ENCODE results near the gene DOCK3.

The DOCK3 gene

DNA sequence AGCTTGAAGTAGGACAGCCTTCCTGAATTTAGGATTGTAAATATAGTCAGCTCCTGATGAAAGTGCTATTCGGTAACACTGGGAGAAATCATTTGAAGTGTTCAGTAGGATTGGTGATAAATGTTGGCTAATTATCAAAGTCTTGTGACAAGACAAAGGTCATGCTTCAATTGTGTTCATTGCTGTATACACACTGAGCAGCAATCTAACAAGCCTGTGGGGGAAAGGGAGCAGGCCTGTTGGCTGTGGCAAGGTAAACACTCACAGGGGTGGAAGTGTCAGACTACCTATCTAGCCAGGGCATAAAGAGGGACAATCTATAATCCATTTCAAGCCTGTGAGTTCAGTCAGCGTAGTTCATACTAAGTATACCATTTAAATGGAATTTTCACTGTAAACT is 599.3 kb downstream of the DOCK3 start:
- Histone ChIP-seq H3K4me1 (no peaks in the 10 kb centered on the region), H3K4me3 (ENCODE audit: low read depth, low read length) (no peak overlapping the region), H3K27me3 (no peaks in the 10 kb centered on the region), H3K9me3 (no peaks in the 10 kb centered on the region), H3K36me3 (no peaks in the 10 kb centered on the region)
- TF ChIP-seq, protein P1, sequence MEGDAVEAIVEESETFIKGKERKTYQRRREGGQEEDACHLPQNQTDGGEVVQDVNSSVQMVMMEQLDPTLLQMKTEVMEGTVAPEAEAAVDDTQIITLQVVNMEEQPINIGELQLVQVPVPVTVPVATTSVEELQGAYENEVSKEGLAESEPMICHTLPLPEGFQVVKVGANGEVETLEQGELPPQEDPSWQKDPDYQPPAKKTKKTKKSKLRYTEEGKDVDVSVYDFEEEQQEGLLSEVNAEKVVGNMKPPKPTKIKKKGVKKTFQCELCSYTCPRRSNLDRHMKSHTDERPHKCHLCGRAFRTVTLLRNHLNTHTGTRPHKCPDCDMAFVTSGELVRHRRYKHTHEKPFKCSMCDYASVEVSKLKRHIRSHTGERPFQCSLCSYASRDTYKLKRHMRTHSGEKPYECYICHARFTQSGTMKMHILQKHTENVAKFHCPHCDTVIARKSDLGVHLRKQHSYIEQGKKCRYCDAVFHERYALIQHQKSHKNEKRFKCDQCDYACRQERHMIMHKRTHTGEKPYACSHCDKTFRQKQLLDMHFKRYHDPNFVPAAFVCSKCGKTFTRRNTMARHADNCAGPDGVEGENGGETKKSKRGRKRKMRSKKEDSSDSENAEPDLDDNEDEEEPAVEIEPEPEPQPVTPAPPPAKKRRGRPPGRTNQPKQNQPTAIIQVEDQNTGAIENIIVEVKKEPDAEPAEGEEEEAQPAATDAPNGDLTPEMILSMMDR (IDR thresholded peaks at IDR 0.05; ENCODE audit: low read depth, low read length), result no peak
- no peak for DNase-seq

DNA sequence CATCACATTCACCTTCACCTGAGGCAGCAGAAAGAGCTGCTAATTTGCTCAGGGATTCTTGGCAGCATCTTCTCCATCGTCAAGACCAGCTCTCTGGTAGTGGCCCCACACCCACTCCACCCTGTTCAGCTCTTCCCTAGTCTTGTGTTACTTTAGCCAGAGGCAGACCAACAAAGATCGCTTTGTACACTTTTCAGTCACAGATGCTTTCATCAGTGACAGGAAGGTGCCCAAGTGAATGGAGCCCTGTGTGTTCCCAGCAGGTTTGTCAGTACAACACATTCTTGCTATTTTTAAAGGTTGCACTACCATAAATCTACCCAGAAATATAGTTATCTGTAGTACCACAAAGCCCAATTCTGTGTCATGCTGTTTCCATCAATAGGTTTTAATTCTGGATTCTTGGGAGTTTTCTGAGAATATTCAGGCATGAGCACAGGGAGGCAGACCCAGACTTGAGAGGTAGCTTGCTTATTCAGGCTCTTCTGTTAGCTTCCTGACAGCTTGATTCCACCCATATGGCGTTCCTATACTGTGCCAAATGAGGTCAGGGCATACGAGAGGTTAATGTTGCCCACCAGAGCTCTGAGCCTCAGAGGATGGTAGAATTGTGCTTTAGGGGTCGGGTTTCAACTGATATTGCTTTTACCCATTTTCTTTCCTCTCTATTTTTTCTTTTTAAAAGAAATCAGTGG is 600.5 kb downstream of the DOCK3 start:
- TF ChIP-seq, protein P1 (IDR thresholded peaks at IDR 0.05; ENCODE audit: low read depth, low read length), result no peak
- H3K4me3 ChIP-seq (ENCODE audit: low read depth, low read length), result no peak overlapping the region
- H3K4me1 ChIP-seq, result no peaks in the 10 kb centered on the region
- no peak for DNase-seq
- H3K9me3 ChIP-seq, result no peaks in the 10 kb centered on the region
- no peaks in the 10 kb centered on the region for H3K27me3 ChIP-seq
- no peaks in the 10 kb centered on the region for H3K36me3 ChIP-seq

DNA sequence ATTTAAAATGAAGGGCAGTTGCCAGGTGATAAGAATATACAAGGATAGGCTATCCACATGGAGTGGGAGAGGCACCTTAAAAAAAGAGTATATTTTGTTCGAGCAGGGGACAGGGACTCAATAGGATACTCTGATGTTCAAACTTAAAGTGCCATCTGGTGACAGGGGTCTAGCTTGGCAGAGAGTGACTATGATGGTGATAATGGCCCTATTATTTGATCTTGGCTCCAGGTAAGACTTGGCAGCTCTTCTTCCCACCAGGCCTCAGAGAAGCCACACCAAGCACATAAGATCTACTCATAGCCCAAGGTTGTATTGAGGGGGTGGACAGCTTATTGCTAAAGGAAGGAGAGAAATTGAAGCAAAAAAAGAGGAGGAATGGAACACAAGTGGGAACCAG is 601.3 kb downstream of the DOCK3 start:
- H3K36me3 ChIP-seq, result no peaks in the 10 kb centered on the region
- TF ChIP-seq, protein P1 (IDR thresholded peaks at IDR 0.05; ENCODE audit: low read depth, low read length), result no peak
- no peaks in the 10 kb centered on the region for H3K27me3 ChIP-seq
- no peaks in the 10 kb centered on the region for H3K4me1 ChIP-seq
- DNase-seq, result no peak
- H3K4me3 ChIP-seq (ENCODE audit: low read depth, low read length), result no peak overlapping the region
- no peaks in the 10 kb centered on the region for H3K9me3 ChIP-seq

DNA sequence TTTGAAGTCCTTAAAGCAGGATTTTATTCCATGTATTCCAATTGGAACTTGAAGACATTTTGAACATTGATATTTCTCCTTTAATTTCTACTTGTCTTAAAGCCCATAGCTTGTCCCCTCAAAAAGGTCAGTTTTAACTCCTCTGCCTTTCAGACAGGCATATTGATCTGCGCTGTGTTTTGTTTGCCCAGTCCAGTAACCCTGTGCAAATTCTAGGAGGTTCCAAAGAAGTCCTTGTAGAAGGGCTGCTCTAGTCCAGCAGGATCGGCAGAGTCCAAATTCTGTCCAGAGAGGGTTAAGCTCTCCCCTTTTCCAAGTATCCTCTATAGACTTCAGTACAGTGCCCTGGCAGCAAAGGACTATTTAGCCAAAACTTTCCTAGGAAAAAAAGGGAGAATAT is 604.7 kb downstream of the DOCK3 start:
- Histone ChIP-seq H3K27me3 (no peaks in the 10 kb centered on the region), H3K9me3 (no peaks in the 10 kb centered on the region), H3K4me3 (ENCODE audit: low read depth, low read length) (no peak overlapping the region), H3K36me3 (no peaks in the 10 kb centered on the region), H3K4me1 (no peaks in the 10 kb centered on the region)
- no peak for DNase-seq
- TF ChIP-seq, protein P1 (IDR thresholded peaks at IDR 0.05; ENCODE audit: low read depth, low read length), result no peak

DNA sequence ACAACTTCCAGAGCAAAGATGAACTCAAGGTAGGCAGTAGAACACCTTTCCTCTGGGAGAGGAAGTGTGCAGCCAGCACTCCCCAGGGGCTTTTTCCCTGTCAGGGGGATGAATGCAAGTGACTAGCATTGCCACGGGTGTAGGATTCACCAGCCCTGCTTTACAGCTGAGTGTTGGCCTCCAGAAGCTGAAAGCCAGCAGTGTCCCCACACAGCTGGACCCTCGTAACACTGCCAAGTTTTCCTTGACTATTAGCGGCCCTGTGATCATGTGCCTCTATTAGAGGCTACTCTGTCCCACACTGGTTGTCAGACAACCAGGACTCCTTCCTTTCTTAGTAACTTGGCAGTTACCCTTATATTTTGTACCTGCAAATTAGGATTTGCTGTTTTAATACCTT is 605.4 kb downstream of the DOCK3 start:
- no peak overlapping the region for H3K4me3 ChIP-seq (ENCODE audit: low read depth, low read length)
- H3K4me1 ChIP-seq, result no peaks in the 10 kb centered on the region
- TF ChIP-seq, protein P1 (IDR thresholded peaks at IDR 0.05; ENCODE audit: low read depth, low read length), result no peak
- H3K36me3 ChIP-seq, result no peaks in the 10 kb centered on the region
- no peaks in the 10 kb centered on the region for H3K27me3 ChIP-seq
- DNase-seq, result no peak
- H3K9me3 ChIP-seq, result no peaks in the 10 kb centered on the region

DNA sequence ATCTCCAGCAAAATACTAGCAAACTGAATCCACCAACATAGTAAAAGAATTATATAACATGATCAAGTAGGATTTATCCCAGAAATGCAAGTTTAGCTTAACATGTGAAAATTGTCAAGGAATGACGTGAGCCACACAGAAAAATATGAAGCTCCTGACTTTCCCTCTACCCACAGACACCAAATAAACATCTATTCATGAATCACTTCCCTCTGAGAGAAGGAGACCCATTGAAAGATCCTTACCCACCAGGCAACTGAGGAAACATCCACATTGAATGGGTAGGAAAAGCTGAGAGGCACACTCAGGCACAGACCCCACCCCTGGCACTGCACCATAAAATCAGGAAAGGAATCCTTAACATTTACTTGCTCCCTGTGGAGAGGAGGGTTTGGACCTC is 608.2 kb downstream of the DOCK3 start:
- Histone ChIP-seq H3K4me1 (no peaks in the 10 kb centered on the region), H3K9me3 (no peaks in the 10 kb centered on the region), H3K27me3 (no peaks in the 10 kb centered on the region), H3K36me3 (no peaks in the 10 kb centered on the region), H3K4me3 (ENCODE audit: low read depth, low read length) (no peak overlapping the region)
- TF ChIP-seq, protein P1 (IDR thresholded peaks at IDR 0.05; ENCODE audit: low read depth, low read length), result no peak
- DNase-seq, result no peak
